ENCODE measurements around the gene ZNF649.
"Not testable (repeated sequence)": the region's sequence is repeated elsewhere in the genome, so short reads cannot be mapped to it uniquely, and the experiment has no call there.

Gene ZNF649

DNA sequence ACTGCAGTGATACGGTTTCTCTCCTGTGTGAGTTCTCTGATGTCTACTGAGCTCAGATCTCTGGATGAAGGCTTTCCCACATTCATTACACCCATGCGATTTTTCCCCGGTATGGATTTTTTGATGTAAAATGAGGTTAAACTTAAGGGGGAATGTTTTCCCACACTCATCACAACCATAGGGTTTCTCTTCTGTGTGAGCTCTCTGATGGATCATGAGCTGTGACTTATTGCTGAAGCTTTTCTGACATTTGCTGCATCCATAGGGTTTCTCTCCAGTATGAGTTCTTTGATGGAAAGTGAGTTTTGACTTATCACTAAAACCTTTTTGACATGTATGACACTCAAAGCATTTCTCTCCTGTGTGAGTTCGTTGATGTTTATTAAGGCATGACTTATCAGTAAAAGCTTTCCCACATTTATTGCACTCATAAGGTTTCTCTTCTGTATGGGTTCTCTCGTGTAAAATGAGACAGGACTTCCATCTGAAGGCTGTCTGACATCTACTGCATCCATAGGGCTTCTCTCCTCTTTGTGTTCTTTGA is 10.6 kb upstream of the ZNF649 start:
- Histone ChIP-seq H3K4ac (ENCODE audit: low read length) (no peak overlapping the region), H3K23ac (ENCODE audit: low read depth, low read length, poor library complexity) (no peak overlapping the region), H4K91ac (ENCODE audit: low read depth, low read length, poor library complexity) (no peak overlapping the region), H2BK5ac (ENCODE audit: low read length) (no peak overlapping the region), H3K9me3 (replicated peaks in 1 of 2; ENCODE audit: control insufficient read depth in 2 of 2, insufficient read depth in 1 of 2, low read depth in 1 of 2, low read length in 2 of 2) (peaks cover 21 to 50% of the 10 kb centered on the region in 2 donors), H2BK15ac (ENCODE audit: low read length) (no peak overlapping the region), H3K27ac (replicated peaks; ENCODE audit: low read length) (no peak overlapping the region), H3K4me3 (ENCODE audit: low read length in 2 of 2) (no peak overlapping the region), H3K4me1 (ENCODE audit: control insufficient read depth in 2 of 2, insufficient read depth in 1 of 2, low read depth in 1 of 2, low read length in 2 of 2) (no peaks in the 10 kb centered on the region), H3K79me1 (ENCODE audit: low read depth, low read length) (no peaks in the 10 kb centered on the region), H2AK5ac (ENCODE audit: low read depth, low read length) (no peak overlapping the region), H3K9ac (ENCODE audit: low read depth, low read length, poor library complexity) (no peak overlapping the region), H2BK120ac (ENCODE audit: low read depth, low read length) (no peak overlapping the region), H3K14ac (ENCODE audit: low read length) (no peak overlapping the region), H3K36me3 (replicated peaks in 1 of 2; ENCODE audit: control insufficient read depth in 2 of 2, insufficient read depth in 2 of 2, low read length in 2 of 2) (no peaks in the 10 kb centered on the region), H3K27me3 (ENCODE audit: control insufficient read depth in 3 of 3, insufficient read depth in 3 of 3, low read depth in 1 of 3, low read length in 3 of 3) (no peaks in the 10 kb centered on the region), H2AFZ (ENCODE audit: low read length) (no peak overlapping the region), H3K18ac (ENCODE audit: low read length) (no peak overlapping the region), H3K4me2 (ENCODE audit: insufficient read depth, low read length, poor library complexity, severe bottlenecking) (no peak overlapping the region), H2BK12ac (ENCODE audit: low read length) (no peak overlapping the region), H4K8ac (ENCODE audit: low read depth, low read length) (no peak overlapping the region)
- DNase-seq (ENCODE audit: low spot score): no peak
- no CpG with 5 or more reads among the region's 5 CpGs for WGBS, 2 donors (ENCODE audit: extremely low coverage in 2 of 2, insufficient read length in 2 of 2, insufficient replicate concordance in 1 of 2)

DNA sequence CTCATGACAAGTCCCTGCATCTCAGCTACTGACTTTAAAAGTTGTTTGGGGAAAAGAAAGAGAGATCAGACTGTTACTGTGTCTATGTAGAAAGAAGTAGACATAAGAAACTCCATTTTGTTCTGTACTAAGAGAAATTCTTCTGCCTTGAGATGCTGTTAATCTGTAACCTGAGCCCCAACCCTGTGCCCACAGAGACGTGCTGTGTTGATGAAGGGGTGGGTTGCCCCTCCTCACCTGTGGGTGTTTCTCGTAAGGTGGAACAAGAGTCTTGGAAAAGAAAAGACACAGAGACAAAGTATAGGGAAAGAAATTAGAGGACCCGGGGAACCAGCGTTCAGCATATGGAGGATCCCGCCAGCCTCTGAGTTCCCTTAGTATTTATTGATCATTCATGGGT is 3.2 kb upstream of the ZNF649 start:
- not testable (repeated sequence) for H3K4me1 ChIP-seq (ENCODE audit: control insufficient read depth in 2 of 2, insufficient read depth in 1 of 2, low read depth in 1 of 2, low read length in 2 of 2)
- H3K9me3 ChIP-seq (replicated peaks in 1 of 2; ENCODE audit: control insufficient read depth in 2 of 2, insufficient read depth in 1 of 2, low read depth in 1 of 2, low read length in 2 of 2): peaks cover 10 to 30% of the 10 kb centered on the region in 2 donors

DNA sequence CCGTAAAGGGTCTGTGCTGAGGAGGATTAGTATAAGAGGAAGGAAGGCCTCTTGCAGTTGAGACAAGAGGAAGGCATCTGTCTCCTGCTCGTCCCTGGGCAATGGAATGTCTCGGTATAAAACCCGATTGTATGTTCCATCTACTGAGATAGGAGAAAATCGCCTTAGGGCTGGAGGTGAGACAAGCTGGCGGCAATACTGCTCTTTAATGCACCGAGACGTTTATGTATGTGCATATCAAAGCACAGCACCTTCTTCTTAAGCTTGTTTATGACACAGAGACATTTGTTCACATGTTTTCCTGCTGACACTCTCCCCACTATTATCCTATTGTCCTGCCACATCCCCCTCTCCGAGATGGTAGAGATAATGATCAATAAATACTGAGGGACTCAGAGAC is 1.3 kb upstream of the ZNF649 start:
- peaks cover 8 to 23% of the 10 kb centered on the region in 2 donors for H3K36me3 ChIP-seq (replicated peaks in 1 of 2; ENCODE audit: control insufficient read depth in 2 of 2, insufficient read depth in 2 of 2, low read length in 2 of 2)
- not testable (repeated sequence) for H3K9ac ChIP-seq (ENCODE audit: low read depth, low read length, poor library complexity); H4K91ac ChIP-seq (ENCODE audit: low read depth, low read length, poor library complexity); H2BK120ac ChIP-seq (ENCODE audit: low read depth, low read length); H3K79me1 ChIP-seq (ENCODE audit: low read depth, low read length); H3K4me2 ChIP-seq (ENCODE audit: insufficient read depth, low read length, poor library complexity, severe bottlenecking); H4K8ac ChIP-seq (ENCODE audit: low read depth, low read length); H3K23ac ChIP-seq (ENCODE audit: low read depth, low read length, poor library complexity); H3K18ac ChIP-seq (ENCODE audit: low read length); H2AK5ac ChIP-seq (ENCODE audit: low read depth, low read length); H2BK15ac ChIP-seq (ENCODE audit: low read length); H3K27me3 ChIP-seq (ENCODE audit: control insufficient read depth in 3 of 3, insufficient read depth in 3 of 3, low read depth in 1 of 3, low read length in 3 of 3); H3K27ac ChIP-seq (replicated peaks; ENCODE audit: low read length); DNase-seq (ENCODE audit: low spot score); H3K14ac ChIP-seq (ENCODE audit: low read length); H3K4me1 ChIP-seq (ENCODE audit: control insufficient read depth in 2 of 2, insufficient read depth in 1 of 2, low read depth in 1 of 2, low read length in 2 of 2); H2BK5ac ChIP-seq (ENCODE audit: low read length); H3K4ac ChIP-seq (ENCODE audit: low read length); H2BK12ac ChIP-seq (ENCODE audit: low read length); H3K4me3 ChIP-seq (ENCODE audit: low read length in 2 of 2)
- peaks cover 20 to 48% of the 10 kb centered on the region in 2 donors for H3K9me3 ChIP-seq (replicated peaks in 1 of 2; ENCODE audit: control insufficient read depth in 2 of 2, insufficient read depth in 1 of 2, low read depth in 1 of 2, low read length in 2 of 2)
- H2AFZ ChIP-seq (ENCODE audit: low read length): peak overlapping the region; percentile 35
- no CpG with 5 or more reads among the region's 9 CpGs for WGBS, 2 donors (ENCODE audit: extremely low coverage in 2 of 2, insufficient read length in 2 of 2, insufficient replicate concordance in 1 of 2)

More for the DNA sequence above, 3.2 kb upstream of the ZNF649 start:
- H4K91ac ChIP-seq (ENCODE audit: low read depth, low read length, poor library complexity); H3K36me3 ChIP-seq (replicated peaks in 1 of 2; ENCODE audit: control insufficient read depth in 2 of 2, insufficient read depth in 2 of 2, low read length in 2 of 2); H2BK12ac ChIP-seq (ENCODE audit: low read length); H3K18ac ChIP-seq (ENCODE audit: low read length); H3K4me3 ChIP-seq (ENCODE audit: low read length in 2 of 2); H2BK5ac ChIP-seq (ENCODE audit: low read length); H3K9ac ChIP-seq (ENCODE audit: low read depth, low read length, poor library complexity); H2BK15ac ChIP-seq (ENCODE audit: low read length); H2AFZ ChIP-seq (ENCODE audit: low read length); H3K14ac ChIP-seq (ENCODE audit: low read length); H2AK5ac ChIP-seq (ENCODE audit: low read depth, low read length); H3K4me2 ChIP-seq (ENCODE audit: insufficient read depth, low read length, poor library complexity, severe bottlenecking); H2BK120ac ChIP-seq (ENCODE audit: low read depth, low read length); H4K8ac ChIP-seq (ENCODE audit: low read depth, low read length); H3K27ac ChIP-seq (replicated peaks; ENCODE audit: low read length); H3K79me1 ChIP-seq (ENCODE audit: low read depth, low read length); H3K4ac ChIP-seq (ENCODE audit: low read length); H3K27me3 ChIP-seq (ENCODE audit: control insufficient read depth in 3 of 3, insufficient read depth in 3 of 3, low read depth in 1 of 3, low read length in 3 of 3); H3K23ac ChIP-seq (ENCODE audit: low read depth, low read length, poor library complexity); DNase-seq (ENCODE audit: low spot score): not testable (repeated sequence)
- WGBS, 2 donors (ENCODE audit: extremely low coverage in 2 of 2, insufficient read length in 2 of 2, insufficient replicate concordance in 1 of 2): no CpG with 5 or more reads among the region's 5 CpGs

DNA sequence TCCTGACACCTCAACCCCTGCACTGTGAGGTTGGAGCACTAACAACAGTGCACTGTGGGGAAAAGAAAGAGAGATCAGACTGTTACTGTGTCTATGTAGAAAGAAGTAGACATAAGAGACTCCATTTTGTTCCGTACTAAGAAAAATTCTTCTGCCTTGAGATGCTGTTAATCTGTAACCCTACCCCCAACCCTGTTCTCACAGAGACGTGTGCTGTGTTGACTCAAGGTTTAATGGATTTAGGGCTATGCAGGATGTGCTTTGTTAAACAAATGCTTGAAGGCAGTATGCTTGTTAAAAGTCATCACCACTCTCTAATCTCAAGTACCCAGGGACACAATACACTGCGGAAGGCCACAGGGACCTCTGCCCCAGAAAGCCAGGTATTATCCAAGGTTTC is 822 bp upstream of the ZNF649 start:
- WGBS, 2 donors (ENCODE audit: extremely low coverage in 2 of 2, insufficient read length in 2 of 2, insufficient replicate concordance in 1 of 2): no CpG with 5 or more reads among the region's 3 CpGs
- not testable (repeated sequence) for H3K27ac ChIP-seq (replicated peaks; ENCODE audit: low read length)

More for the DNA sequence above, 822 bp upstream of the ZNF649 start:
- H3K14ac ChIP-seq (ENCODE audit: low read length); H3K4me1 ChIP-seq (ENCODE audit: control insufficient read depth in 2 of 2, insufficient read depth in 1 of 2, low read depth in 1 of 2, low read length in 2 of 2); H3K27me3 ChIP-seq (ENCODE audit: control insufficient read depth in 3 of 3, insufficient read depth in 3 of 3, low read depth in 1 of 3, low read length in 3 of 3); H4K8ac ChIP-seq (ENCODE audit: low read depth, low read length); H3K9ac ChIP-seq (ENCODE audit: low read depth, low read length, poor library complexity); H2BK120ac ChIP-seq (ENCODE audit: low read depth, low read length); H2AK5ac ChIP-seq (ENCODE audit: low read depth, low read length); H3K4ac ChIP-seq (ENCODE audit: low read length); DNase-seq (ENCODE audit: low spot score); H4K91ac ChIP-seq (ENCODE audit: low read depth, low read length, poor library complexity); H3K4me3 ChIP-seq (ENCODE audit: low read length in 2 of 2); H3K4me2 ChIP-seq (ENCODE audit: insufficient read depth, low read length, poor library complexity, severe bottlenecking); H2BK12ac ChIP-seq (ENCODE audit: low read length); H2BK5ac ChIP-seq (ENCODE audit: low read length); H3K23ac ChIP-seq (ENCODE audit: low read depth, low read length, poor library complexity); H2BK15ac ChIP-seq (ENCODE audit: low read length); H3K79me1 ChIP-seq (ENCODE audit: low read depth, low read length); H3K18ac ChIP-seq (ENCODE audit: low read length): not testable (repeated sequence)
- H3K36me3 ChIP-seq (replicated peaks in 1 of 2; ENCODE audit: control insufficient read depth in 2 of 2, insufficient read depth in 2 of 2, low read length in 2 of 2): peaks cover 11 to 27% of the 10 kb centered on the region in 2 donors
- H2AFZ ChIP-seq (ENCODE audit: low read length): peak overlapping the region; percentile 93
- H3K9me3 ChIP-seq (replicated peaks in 1 of 2; ENCODE audit: control insufficient read depth in 2 of 2, insufficient read depth in 1 of 2, low read depth in 1 of 2, low read length in 2 of 2): peaks cover 24 to 53% of the 10 kb centered on the region in 2 donors
